Parathyroid adenoma (tissue), 2 donors: ENCODE results near the gene BRD1.

Source experiments
- H2AFZ ChIP-seq: fragments of 300-600 bp; sonication (generic); one replicate; pipeline ENCODE4 v1.7.0; 2017; ENCODE audit warnings: antibody characterized with exemption, mild to moderate bottlenecking
- H3K27ac ChIP-seq: fragments of 300-600 bp; sonication (generic); one replicate; pipeline ENCODE4 v1.7.0; 2017
- H3K27me3 ChIP-seq: fragments of 300-600 bp; sonication (generic); one replicate; pipeline ENCODE4 v1.7.0; 2017; ENCODE audit warnings: low read length; ENCODE audit not compliant: control insufficient read depth, insufficient read depth
- H3K36me3 ChIP-seq: fragments of 300-600 bp; sonication (generic); one replicate; pipeline ENCODE4 v1.7.0; 2017; ENCODE audit warnings: low read length; ENCODE audit not compliant: control insufficient read depth, insufficient read depth
- H3K4me1 ChIP-seq: fragments of 300-600 bp; sonication (generic); one replicate; pipeline ENCODE4 v1.7.0; 2017; ENCODE audit warnings: control low read depth
- H3K4me2 ChIP-seq: fragments of 300-600 bp; sonication (generic); one replicate; pipeline ENCODE4 v1.7.0; 2017; ENCODE audit warnings: low read length
- H3K4me3 ChIP-seq: fragments of 300-600 bp; sonication (generic); one replicate; pipeline ENCODE4 v1.7.0; 2017; ENCODE audit warnings: low read depth, low read length
- H3K79me2 ChIP-seq: fragments of 300-600 bp; sonication (generic); one replicate; pipeline ENCODE4 v1.7.0; 2017; ENCODE audit warnings: control low read depth
- H3K9ac ChIP-seq: fragments of 300-600 bp; sonication (generic); one replicate; pipeline ENCODE4 v1.7.0; 2017; ENCODE audit warnings: mild to moderate bottlenecking
- H3K9me3 ChIP-seq: fragments of 300-600 bp; sonication (generic); one replicate; pipeline ENCODE4 v1.7.0; 2017; ENCODE audit warnings: low read length; ENCODE audit not compliant: control insufficient read depth
- CTCF ChIP-seq: fragments of 300-600 bp; sonication (generic); IDR thresholded peaks from one replicate; pipeline ENCODE4 v1.7.0; 2017; ENCODE audit warnings: antibody characterized with exemption, mild to moderate bottlenecking
- donor health status: primary hyperparathyroidism.

BRD1 gene

GRCh38 chr22:49771266-49772065 is 56.2 kb downstream of the BRD1 start:
- no peak overlapping the region for H3K4me3 ChIP-seq
- H3K27me3 ChIP-seq, result no peaks in the 10 kb centered on the region
- TF ChIP-seq CTCF, result no peak

GRCh38 chr22:49770547-49771265 is 57.0 kb downstream of the BRD1 start:
- Histone ChIP-seq H3K27me3 (no peaks in the 10 kb centered on the region), H3K79me2 (no peaks in the 10 kb centered on the region), H3K9ac (no peak overlapping the region), H3K4me1 (no peaks in the 10 kb centered on the region), H3K9me3 (no peaks in the 10 kb centered on the region), H3K36me3 (no peaks in the 10 kb centered on the region), H3K4me3 (no peak overlapping the region), H3K27ac (no peak overlapping the region), H3K4me2 (no peak overlapping the region), H2AFZ (no peak overlapping the region)
- no peak for TF ChIP-seq CTCF

More at GRCh38 chr22:49771266-49772065, 56.2 kb downstream of the BRD1 start:
- Histone ChIP-seq H3K9me3 (no peaks in the 10 kb centered on the region), H3K79me2 (no peaks in the 10 kb centered on the region), H3K4me1 (no peaks in the 10 kb centered on the region), H3K36me3 (no peaks in the 10 kb centered on the region), H3K9ac (no peak overlapping the region), H2AFZ (no peak overlapping the region), H3K27ac (no peak overlapping the region), H3K4me2 (no peak overlapping the region)

- H3K79me2 ChIP-seq, result no peaks in the 10 kb centered on the region
- no peak overlapping the region for H3K4me3 ChIP-seq
- no peaks in the 10 kb centered on the region for H3K9me3 ChIP-seq
- no peak overlapping the region for H3K27ac ChIP-seq
- no peak overlapping the region for H3K4me2 ChIP-seq
- no peaks in the 10 kb centered on the region for H3K36me3 ChIP-seq
- no peak overlapping the region for H2AFZ ChIP-seq
- no peaks in the 10 kb centered on the region for H3K4me1 ChIP-seq
- no peak for TF ChIP-seq CTCF
- H3K27me3 ChIP-seq, result no peaks in the 10 kb centered on the region
- no peak overlapping the region for H3K9ac ChIP-seq
These were observed 57.8 kb downstream of the BRD1 start for GRCh38 chr22:49769691-49770546.

- Histone ChIP-seq H3K4me1 (no peaks in the 10 kb centered on the region), H3K27me3 (no peaks in the 10 kb centered on the region), H3K9ac (no peak overlapping the region), H3K36me3 (no peaks in the 10 kb centered on the region), H3K79me2 (no peaks in the 10 kb centered on the region), H3K4me2 (no peak overlapping the region), H2AFZ (no peak overlapping the region), H3K4me3 (no peak overlapping the region), H3K27ac (no peak overlapping the region), H3K9me3 (no peaks in the 10 kb centered on the region)
- no peak for TF ChIP-seq CTCF
These were observed 58.6 kb downstream of the BRD1 start for GRCh38 chr22:49768951-49769690.
